HepG2 (cell line): ENCODE results near the gene AGMO.

Experiments
- GABPA ChIP-seq, 2 experiments: IDR thresholded peaks; 2 replicates each; pipeline ENCODE4 v1.6.1; 2011 to 2016; ENCODE audit warnings: low read depth in 2 of 2, low read length in 1 of 2, missing biosample characterization in 1 of 2, missing genetic modification characterization in 1 of 2
- JUND ChIP-seq: sonication (generic); formaldehyde crosslinking; IDR thresholded peaks from 2 replicates; pipeline ENCODE4 v1.8.0; 2022; ENCODE audit warnings: mild to moderate bottlenecking, missing genetic modification reagents
- TBX3 ChIP-seq: fragments of 450-650 bp; IDR thresholded peaks from 2 replicates; pipeline ENCODE4 v1.6.1; 2017; ENCODE audit warnings: antibody characterized with exemption, mild to moderate bottlenecking, inconsistent platforms, borderline replicate concordance
- ZNF770 ChIP-seq: sonication (generic); formaldehyde crosslinking; IDR thresholded peaks from 2 replicates; pipeline ENCODE4 v1.5.0; 2020; ENCODE audit warnings: mild to moderate bottlenecking, missing genetic modification reagents
- TF ChIP-seq, protein P1 (sequence below), 2 experiments: sonication (generic) in 1 of 2; formaldehyde crosslinking in 1 of 2; IDR thresholded peaks; 2 replicates each; pipeline versions ENCODE4 v1.4.0 to v1.6.1; 2016 to 2020; ENCODE audit warnings: borderline replicate concordance in 1 of 2, low read depth in 1 of 2, mild to moderate bottlenecking in 1 of 2, missing genetic modification reagents in 1 of 2
- TF ChIP-seq, protein P2 (sequence below): sonication (generic); formaldehyde crosslinking; IDR thresholded peaks from 2 replicates; pipeline ENCODE4 v1.5.0; 2020; ENCODE audit warnings: missing genetic modification reagents

- TF ChIP-seq, protein P1, sequence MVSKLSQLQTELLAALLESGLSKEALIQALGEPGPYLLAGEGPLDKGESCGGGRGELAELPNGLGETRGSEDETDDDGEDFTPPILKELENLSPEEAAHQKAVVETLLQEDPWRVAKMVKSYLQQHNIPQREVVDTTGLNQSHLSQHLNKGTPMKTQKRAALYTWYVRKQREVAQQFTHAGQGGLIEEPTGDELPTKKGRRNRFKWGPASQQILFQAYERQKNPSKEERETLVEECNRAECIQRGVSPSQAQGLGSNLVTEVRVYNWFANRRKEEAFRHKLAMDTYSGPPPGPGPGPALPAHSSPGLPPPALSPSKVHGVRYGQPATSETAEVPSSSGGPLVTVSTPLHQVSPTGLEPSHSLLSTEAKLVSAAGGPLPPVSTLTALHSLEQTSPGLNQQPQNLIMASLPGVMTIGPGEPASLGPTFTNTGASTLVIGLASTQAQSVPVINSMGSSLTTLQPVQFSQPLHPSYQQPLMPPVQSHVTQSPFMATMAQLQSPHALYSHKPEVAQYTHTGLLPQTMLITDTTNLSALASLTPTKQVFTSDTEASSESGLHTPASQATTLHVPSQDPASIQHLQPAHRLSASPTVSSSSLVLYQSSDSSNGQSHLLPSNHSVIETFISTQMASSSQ (IDR thresholded peaks at IDR 0.05; ENCODE audit: low read depth): no peak
- TF ChIP-seq, protein P1 (CRISPR knock-in tag; IDR thresholded peaks at IDR 0.05; ENCODE audit: borderline replicate concordance): no peak
- TF ChIP-seq ZNF770 (CRISPR knock-in tag): no peak
- no peak for TF ChIP-seq TBX3
- TF ChIP-seq, protein P2, sequence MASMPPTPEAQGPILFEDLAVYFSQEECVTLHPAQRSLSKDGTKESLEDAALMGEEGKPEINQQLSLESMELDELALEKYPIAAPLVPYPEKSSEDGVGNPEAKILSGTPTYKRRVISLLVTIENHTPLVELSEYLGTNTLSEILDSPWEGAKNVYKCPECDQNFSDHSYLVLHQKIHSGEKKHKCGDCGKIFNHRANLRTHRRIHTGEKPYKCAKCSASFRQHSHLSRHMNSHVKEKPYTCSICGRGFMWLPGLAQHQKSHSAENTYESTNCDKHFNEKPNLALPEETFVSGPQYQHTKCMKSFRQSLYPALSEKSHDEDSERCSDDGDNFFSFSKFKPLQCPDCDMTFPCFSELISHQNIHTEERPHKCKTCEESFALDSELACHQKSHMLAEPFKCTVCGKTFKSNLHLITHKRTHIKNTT (CRISPR knock-in tag): no peak
- TF ChIP-seq GABPA (IDR thresholded peaks at IDR 0.05; ENCODE audit: low read depth, low read length): no peak
- no peak for TF ChIP-seq GABPA (CRISPR knock-in tag; IDR thresholded peaks at IDR 0.05; ENCODE audit: low read depth)
- TF ChIP-seq JUND (CRISPR knock-in tag): no peak
Observed at GRCh38 chr7:15396210-15397158, 165.3 kb downstream of the AGMO start.
